ENCODE measurements around the gene ADGRB2.

DNA sequence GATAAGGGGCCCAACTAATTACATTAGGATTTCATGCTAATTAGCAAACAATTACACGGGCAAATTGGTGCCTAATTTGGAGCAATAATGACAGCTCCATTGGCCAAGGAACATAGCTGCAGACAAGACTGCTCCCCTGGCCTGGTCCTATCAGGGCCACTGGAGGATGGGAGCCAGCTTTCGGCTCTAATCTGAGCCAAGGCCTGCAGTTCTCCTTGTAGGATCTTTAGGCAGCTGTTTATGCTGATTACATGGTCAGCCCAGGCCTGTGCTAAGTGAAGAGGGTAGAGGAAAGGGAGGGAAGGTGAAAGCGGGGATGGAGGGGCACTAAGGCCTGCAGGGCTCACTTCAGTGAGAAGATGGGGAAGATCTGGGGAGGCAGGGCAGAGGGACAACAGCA, 12.4 kb upstream of the ADGRB2 start:
- TF ChIP-seq, protein P1, sequence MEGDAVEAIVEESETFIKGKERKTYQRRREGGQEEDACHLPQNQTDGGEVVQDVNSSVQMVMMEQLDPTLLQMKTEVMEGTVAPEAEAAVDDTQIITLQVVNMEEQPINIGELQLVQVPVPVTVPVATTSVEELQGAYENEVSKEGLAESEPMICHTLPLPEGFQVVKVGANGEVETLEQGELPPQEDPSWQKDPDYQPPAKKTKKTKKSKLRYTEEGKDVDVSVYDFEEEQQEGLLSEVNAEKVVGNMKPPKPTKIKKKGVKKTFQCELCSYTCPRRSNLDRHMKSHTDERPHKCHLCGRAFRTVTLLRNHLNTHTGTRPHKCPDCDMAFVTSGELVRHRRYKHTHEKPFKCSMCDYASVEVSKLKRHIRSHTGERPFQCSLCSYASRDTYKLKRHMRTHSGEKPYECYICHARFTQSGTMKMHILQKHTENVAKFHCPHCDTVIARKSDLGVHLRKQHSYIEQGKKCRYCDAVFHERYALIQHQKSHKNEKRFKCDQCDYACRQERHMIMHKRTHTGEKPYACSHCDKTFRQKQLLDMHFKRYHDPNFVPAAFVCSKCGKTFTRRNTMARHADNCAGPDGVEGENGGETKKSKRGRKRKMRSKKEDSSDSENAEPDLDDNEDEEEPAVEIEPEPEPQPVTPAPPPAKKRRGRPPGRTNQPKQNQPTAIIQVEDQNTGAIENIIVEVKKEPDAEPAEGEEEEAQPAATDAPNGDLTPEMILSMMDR (IDR thresholded peaks at IDR 0.05): no peak
- TF ChIP-seq POLR2A (IDR thresholded peaks at IDR 0.05): no peak
